Measurements from ENCODE around the gene THRAP3. TPM values are rescaled to one million over a fixed set of nuclear protein-coding genes. Genes with fewer than 3 reads are reported as not detected.

THRAP3 gene
- total RNA-seq, 1 experiment from 2014 or later, result 87.7 TPM

DNA sequence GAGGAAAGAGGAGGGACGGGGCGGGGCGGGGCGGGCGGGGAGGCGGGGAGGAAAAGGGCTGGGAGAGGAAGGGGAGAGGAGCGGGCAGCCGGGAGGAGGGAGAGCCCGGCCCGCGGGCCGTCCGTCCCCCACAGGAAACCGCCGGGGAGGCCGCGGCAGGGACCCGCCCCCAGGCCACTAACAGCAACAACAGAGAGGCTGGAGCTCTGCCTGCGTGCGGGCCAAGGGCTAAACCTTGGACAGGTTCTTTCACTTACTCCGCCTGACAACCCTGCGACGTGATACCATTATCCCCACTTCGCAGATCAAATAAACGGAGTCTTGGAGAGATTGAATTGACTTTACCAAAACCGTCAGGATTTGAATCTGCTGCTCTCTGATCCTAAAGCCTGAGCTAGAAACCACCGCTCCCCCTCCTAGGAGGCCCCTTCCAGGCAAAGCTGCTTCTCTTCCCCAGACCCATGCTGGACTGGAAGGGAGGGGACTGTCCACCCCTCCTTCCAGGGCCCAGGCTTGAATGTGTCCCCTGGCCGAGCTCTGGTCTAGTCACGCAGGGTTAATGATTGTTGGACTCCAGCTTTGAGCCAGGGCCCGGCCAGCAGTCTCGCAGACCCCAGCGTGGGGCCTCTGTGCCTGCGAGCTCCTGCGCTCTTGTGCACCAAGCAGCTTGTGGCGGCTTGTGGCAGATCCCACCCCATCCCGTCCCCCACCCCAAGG, 99.6 kb downstream of the THRAP3 start, which contains the start of gene EVA1B:
Gene EVA1B (minus strand): TSS at position 10 of the 717 bp plus-strand sequence. CDS start 608 bp downstream, outside the sequence.
- DNase-seq (ENCODE audit: low read depth), result peak; percentile 55

DNA sequence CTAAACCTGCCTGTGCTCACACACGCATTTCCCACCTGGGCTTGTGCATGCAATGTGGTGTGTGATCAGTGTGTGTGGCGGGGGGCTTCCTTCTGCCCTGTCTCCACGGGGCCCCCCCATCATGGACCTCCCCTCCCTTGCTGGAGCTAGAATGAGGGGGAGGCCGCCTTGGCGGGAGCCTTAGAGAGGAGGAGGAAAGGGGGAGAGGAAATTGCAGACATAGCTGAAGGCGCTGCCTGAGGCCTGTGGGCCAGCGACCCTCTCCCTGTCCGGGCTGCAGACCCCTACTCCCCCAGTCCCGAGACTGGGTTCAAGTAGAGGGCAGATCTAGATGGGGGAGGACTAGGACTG, 100.1 kb downstream of the THRAP3 start:
- no peak for DNase-seq (ENCODE audit: low read depth)

DNA sequence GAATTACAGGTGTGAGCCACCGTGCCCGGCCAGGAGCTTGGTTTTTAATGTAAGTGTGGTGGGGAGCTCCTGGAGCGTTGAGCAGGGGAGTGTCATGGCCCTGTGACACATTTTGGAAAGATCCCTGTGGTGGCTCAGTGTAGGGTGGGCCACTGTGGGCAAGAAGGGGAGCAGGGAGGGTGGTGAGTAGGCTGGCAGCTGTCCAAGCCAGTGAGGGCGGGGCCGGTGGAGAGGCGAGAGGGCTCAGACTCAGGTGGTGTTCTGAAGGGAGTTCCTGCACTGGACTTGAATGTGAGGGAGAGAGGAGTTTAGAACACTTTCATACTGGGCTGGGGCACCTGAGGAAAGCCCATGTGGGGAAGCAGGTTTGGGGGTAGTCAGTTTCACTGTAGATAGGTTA, 102.3 kb downstream of the THRAP3 start:
- DNase-seq (ENCODE audit: low read depth), result no peak

DNA sequence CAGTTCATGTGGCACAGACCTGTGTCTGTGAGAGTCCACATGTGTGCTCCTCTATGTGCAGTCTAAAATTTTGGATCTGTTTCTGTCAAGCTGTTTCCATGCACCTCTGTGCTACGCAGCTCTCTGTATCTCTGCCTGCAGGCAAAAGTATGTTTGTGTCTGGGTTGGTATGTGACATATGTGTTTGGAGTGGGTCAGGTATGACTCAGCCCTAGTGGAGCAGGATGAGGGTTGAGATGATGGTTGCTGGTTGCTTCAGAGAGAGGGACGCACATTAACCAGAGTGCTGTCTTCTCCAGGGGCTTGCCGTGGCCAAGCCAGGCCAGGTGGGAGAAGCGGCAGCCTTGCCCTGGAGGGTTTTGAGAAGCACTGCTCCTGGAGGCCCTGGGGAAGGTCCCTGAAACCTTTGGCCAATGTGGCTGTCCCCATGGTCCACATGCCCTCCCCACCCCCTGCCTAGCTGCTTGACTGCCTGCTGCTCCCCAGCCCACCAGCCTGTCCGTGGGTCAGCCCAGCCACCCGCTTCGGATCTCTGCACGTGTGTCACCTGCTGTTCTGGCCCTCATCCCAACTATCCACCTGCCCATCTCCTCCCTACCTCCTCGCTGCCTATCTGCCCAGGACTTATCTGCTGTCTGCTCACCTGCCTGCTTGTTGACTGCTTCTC, 103.3 kb downstream of the THRAP3 start:
- DNase-seq (ENCODE audit: low read depth), result peak; percentile 12

DNA sequence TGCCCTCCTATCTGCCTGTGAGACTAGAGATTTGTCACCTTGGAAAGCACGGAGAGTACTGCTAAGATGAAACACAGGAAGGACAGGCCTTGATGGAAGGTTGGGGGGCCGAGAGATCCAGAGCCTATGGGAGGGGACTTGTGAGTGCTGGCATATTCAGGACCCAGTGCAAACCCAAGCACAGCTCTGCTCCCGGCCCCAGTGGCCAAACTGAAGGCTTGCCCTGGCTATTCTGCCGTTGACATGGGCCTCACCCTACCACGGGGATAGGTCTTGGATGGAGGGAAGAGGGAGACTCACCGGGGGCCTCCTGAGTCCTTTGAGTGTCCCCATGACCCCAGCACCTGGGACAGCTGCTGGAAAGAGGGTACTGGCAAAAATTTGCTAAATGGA, 103.8 kb downstream of the THRAP3 start:
- no peak for DNase-seq (ENCODE audit: low read depth)

DNA sequence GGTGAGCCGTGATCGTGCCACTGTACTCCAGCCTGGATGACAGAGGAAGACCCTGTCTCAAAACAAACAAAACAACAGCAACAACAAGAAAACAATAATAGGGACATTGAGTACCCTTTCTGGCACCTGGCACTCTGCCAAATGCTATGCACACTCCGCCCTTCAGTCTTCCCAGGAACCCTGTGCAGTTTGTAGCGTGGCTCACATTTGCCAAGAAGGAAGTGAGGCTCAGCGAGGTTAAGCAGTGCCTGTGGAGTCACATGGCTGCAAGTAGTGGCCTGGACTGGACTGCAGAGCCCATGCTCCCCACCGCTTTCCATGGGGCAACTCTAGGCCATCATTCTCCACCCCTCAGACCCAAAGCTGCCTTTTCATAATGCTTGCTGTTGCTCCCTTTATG, 104.5 kb downstream of the THRAP3 start:
- DNase-seq (ENCODE audit: low read depth), result no peak

DNA sequence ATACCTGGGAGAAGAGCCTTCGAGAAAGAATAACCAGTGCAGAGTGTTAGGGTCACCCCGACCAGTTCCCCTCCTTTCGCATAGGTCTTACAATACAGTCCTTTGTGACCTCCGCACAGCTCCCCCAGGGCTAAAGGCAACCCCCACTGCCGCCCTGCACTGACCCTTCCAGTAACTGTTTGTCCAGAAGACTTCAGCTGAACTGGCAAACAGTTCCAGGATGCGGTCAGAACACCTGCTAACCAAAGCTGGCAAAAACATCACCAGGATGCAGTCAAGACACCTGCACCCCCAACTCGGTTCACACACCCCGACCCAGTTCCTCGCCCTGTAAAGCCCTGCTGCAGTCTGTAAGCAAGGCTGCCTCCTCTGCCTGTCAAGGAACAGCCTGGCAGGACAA, 105.6 kb downstream of the THRAP3 start:
- no peak for DNase-seq (ENCODE audit: low read depth)

DNA sequence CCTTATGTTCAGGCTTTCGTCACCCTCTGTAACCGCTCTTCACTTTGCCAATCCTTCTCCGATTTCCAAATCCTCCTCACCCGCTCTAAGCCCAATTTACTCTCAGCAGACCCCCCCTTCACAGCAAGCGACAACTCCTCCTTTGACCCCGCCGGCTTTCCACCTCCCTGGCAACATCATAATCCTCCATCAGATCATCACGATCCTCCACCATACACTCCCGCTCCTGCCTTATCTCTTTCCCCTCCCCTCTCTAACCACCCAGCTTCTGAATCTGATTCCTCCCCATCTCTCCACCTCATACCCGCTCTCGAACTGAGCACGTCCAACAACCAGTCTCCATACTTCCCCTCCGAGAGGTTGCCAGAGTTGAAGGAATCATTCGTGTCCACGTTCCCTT, 106.7 kb downstream of the THRAP3 start:
- no peak for DNase-seq (ENCODE audit: low read depth)

DNA sequence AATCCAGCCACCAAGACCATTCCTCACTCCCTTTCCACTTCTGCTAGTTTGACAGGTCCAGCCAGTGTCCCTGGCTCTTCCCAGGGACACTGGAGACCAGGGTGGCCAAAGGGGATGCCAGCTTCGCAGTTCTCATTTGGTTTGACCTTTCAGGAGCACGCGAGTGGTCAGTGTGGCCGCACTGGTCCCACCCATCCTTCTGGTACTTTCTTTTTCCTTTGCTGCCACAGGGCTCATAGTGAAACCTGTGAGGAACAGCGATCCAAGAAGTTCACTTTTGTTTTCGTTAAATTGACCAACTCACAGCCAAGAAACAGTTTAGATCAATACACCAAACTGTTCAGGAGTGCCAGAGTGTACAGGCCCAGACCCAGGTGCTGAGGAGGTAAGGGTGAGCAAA, 113.6 kb downstream of the THRAP3 start:
- DNase-seq (ENCODE audit: low read depth), result no peak

DNA sequence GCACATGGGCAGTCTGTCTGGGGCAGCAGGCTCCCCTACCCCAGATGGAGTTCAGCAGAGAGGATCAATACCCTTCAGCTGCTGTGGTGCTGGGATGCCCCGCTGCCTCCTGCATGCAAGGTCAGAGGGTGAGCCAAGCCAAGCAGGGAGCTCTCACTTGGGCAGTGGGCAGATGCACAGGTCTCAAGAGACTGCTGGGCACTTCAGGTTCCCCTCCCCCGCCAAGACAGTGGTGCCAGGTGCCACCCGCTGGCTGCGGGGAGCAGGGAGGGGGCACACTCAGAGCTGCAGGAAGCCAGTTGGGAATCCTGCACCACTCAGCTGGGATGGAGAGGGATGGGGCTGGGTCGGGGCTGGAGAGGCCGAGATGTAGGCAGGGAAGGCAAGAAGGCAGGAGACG, 115.0 kb downstream of the THRAP3 start:
- DNase-seq (ENCODE audit: low read depth), result no peak

DNA sequence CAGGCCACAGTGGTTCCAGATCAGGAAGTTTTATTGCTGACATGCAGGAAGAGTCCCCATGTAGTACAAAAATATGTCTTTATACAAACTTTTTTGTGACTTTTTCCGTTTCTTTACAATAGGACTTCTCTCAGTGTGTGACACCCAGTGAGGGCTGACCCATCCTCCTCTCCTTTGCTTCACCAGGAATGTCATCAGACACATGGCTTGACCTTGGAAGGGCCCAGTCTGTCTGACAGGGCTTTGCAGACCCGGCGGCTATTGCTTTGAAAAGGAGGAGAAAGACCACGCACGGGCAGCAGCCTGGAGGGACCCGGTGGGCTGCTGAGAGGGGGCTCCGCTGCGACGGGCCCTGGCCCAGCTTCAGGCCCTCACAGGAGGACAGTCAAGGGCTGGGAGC, 115.4 kb downstream of the THRAP3 start:
- DNase-seq (ENCODE audit: low read depth), result no peak

DNA sequence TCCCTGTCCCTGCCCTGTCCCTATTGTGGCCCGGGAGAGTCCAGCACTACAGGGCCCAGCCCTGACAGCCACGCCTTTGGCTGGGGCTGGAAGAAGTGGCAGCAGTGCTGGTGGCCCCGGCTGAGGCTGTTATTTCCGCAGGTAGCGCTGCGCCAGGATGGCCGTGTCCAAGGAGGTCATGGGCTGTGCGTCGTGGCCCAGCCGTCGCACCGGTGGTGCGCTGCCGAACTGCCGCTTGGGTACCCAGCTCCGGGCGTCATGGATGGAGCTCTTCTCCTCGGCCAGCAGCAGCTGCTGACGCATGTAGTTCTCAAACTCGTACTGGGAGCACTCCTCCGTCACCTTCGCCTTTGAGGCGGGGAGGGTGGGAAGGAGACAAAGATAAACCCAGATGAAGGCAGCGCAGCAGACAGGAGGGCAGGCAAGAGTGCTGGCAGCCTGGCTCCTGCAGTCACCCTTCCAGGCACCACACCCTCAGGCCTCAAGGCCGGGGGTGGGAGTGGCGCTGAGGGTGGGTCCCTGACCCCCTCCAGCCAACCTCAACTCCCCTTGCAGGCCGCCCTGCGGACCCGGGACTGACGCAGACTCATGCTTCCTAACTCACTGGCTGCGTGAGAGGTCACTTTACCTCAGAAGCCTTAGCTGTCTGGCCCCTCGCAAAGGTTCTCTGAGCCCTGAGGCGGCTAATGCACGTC, 117.5 kb downstream of the THRAP3 start:
- DNase-seq (ENCODE audit: low read depth), result no peak

DNA sequence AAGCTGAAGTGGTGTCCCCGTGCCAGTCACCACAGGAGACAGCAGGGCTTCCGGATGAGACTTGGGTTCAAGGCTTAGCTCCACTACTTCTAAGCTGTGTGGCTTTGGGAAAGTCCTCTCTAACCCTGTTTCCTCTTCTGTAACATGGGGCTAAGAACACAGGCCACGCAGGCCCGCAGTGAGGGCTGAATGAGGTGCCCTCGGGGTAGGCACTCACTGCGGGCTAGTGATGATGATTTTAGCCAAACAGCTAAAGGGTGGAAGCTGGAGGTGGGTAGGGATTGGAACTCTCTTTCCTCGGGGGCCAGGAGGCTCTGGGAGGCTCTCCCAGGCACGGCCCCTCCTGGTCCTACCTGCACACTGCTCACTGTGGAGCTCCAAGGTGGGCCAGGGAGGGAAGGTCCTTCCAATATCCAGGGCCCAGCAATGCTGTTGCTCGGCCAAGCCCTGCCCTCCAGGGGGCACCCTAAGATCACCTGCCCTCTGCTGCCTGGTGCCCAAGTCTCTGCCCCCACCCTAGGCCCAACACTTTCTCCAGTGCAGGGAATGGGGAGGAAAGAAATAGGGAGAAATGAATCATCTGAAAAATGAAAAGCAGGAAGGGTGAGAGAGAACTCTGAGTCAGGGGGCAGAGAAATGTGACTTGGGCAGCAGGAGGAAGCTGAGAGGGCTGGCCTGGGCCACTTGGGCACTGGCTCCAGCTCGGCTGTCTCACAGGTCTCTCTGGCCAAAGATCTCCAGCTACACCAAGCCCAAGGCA, 118.4 kb downstream of the THRAP3 start:
- DNase-seq (ENCODE audit: low read depth), result peak; percentile 91

DNA sequence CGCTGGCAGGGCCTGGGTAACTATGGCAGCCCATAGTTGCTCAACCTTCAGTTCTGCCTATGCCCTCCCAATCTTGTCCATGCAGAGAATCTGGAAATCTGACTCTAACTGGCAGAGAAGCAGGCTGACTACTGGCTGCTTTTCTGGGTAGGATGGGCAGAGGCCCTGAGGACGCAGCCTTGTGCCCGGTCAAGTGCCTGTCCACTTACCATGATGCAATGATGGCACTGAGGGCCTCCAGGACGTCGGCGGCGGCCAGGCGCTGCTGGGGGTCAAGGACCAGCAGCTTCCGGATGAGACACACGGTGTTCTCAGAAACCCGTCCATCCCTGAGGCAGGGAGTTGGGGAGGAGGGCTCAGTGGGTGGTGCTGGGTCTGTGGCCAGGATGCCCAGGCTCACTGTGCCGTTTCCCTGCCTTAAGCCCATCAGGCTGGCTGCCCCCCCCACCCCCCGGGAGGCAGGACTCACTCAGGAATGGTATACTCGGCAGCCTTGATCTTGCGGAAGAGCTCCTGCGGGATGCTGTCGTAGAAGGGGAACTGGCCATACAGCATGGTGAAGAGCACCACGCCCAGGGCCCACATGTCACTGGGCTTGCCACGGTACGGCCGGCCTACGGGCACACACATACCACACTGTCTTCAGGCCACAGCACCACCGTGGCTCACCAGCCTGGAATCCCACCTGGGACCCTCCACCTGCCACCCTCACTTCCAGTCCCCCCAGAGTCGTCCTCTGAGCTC, 119.6 kb downstream of the THRAP3 start:
- no peak for DNase-seq (ENCODE audit: low read depth)

DNA sequence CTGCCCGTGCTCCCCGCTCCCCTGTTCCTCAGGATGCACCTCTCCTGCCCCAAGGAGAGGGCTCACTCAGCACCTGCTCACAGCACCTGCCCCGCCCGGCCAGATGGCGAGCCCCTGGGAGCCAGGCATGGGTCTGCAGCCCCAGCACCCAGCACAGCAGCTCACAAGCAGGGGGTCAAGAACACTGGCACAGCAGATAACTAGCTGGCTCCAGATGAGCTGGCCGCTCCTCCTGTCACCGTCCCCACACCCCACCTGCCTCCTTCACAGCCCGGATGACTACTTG, 120.1 kb downstream of the THRAP3 start:
- no peak for DNase-seq (ENCODE audit: low read depth)

DNA sequence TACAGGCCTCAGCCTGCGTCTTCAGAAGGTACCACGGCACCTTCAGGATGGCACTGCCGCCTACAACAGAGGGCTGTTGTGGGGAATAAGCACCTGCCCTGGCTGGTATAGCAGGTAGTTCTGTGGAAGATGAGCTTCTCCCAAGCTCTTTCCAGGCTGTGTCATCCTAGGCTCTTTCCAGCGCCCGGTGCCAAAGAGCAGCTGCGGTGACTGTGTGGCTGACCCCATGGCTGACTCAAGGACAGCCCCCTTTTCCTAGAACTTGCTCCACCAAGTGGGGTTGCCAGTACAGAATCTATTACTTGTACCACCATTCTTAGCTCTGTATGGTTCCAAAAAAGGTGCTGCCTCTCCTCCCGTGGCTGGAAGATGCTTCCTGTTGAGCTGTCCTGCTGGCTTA, 121.1 kb downstream of the THRAP3 start:
- no peak for DNase-seq (ENCODE audit: low read depth)

DNA sequence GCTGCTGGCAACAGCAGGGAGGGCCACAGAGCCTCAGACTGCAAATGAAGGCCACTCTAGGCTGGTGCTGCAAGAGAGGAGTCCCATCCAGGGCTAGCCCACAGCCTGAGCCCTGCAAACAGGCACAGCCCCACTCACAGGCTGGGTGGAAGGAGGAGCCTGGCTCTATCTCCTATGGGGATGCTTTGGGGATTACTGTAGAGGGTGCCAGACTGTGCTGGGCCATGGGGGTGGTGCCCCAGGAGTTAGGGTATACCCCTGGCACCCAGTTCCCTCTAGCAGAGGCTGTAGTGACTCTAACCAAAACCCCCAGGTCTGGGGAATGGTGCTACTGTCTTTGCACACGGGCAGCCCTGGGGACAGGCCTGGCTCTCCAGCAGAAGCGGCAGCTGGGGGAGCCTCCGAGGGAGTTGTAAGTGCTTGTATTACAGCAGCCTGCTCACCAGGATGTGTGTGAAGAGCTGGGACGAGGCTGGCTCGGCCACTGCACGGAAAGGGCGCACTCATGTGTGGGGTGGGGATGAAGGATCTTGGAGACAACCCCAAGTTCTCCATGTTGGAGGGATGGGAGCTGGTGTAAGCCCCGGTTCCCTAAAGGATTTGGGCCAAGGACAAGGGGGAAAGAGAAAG, 122.6 kb downstream of the THRAP3 start:
- DNase-seq (ENCODE audit: low read depth), result no peak

DNA sequence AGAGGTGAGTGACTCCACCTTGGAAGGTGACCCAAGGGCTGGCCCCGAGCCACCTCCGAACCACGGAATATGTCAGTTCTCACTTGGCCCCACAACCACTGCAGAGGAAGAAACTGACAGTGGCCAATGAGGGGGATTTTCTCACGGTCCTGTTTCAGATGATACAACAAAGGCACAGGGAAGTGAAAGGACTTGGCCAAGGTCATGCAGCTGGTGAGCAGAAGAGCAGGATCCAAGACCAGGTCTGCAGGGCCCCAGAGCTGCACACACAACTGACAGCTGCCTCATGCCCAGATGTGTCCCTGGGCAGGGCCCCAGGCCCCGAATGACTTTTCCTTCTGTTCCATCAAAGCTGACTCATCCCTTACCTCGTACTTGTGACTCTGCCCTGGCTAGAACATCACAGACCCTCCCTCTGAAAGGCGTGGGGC, 125.0 kb downstream of the THRAP3 start:
- DNase-seq (ENCODE audit: low read depth), result peak; percentile 85

DNA sequence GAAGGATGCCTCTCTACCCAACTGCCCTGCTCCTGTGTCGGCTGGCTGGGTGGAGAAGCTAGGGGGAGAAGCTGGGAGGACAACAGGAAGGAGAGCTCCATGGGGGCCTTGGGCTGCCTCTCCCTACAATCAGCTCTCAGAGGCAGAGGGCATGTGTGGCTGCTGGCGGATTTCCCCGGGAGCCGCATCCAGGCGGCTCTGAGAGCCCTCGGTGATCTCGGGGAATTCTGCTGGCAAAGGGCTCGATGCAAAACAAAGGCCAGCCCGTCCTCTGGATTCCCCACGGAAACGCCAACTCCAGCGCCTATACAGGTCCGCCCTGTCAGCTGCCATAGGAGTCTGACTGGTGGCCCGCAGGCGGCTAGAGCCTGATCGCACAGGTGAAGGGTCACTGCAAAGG, 125.6 kb downstream of the THRAP3 start:
- peak; percentile 17 for DNase-seq (ENCODE audit: low read depth)

DNA sequence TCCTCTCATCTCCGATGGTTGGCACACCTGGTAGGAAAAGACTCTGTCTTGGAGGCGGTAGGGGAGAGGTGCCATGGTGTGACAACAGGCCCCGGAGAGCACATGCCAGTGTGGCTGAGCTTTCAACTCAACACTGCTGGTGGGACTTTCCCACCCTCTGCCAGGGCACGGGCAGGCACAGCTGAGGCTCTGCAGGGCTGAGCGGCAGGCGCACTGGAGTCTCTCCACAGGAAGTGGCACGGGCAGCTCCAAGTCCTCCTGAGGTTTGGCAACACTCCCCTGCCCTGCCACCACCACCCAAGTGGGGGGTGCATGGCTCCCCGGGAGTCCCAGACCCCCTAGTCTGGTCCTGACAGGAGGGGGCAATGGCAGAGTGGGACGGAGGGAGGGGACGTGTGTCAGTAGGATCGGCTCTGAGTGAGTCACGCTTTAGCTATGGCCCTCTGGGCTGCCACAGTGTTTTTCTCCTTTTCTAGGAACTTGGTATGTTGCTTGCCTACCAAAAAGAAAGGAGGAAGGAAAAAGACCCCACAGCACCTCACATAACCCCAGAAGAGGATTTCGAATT, 126.5 kb downstream of the THRAP3 start:
- DNase-seq (ENCODE audit: low read depth), result peak; percentile 87
